HEK293 (cell line): Measurements from ENCODE around the gene ARPC1A.

Experiments
- CTCF ChIA-PET: fragments of 350-600 bp; formaldehyde crosslinking; extraction: SDS; loops from one replicate; lab custom pipeline; 2021; ENCODE audit warnings: antibody characterized with exemption; lab: Yijun Ruan, JAX
- POLR2A ChIA-PET: fragments of 300-600 bp; formaldehyde crosslinking; extraction: SDS; loops from one replicate; lab custom pipeline; 2020; ENCODE audit warnings: antibody characterized with exemption, inconsistent platforms; lab: Yijun Ruan, JAX
- H3K27ac ChIP-seq: fragments of 200-500 bp; sonication (Bioruptor generic); 2 replicates; pipeline ENCODE4 v1.5.1; 2014; ENCODE audit warnings: low read depth, low read length, control low read depth, inconsistent platforms; ENCODE audit errors: extremely low read depth
- H3K36me3 ChIP-seq, 2 experiments: fragments of 200-500 bp in 1 of 2; sonication (Bioruptor generic) in 1 of 2; 1 replicate in 1 of 2; 2 replicates in 1 of 2; pipeline ENCODE4 v1.5.1; 2014 to 2017; ENCODE audit warnings: inconsistent platforms in 2 of 2, low read length in 2 of 2; ENCODE audit not compliant: control insufficient read depth in 2 of 2, insufficient read depth in 1 of 2
- H3K4me1 ChIP-seq: fragments of 200-500 bp; sonication (Bioruptor generic); 2 replicates; pipeline ENCODE4 v1.5.1; 2014; ENCODE audit warnings: mild to moderate bottlenecking, low read length, inconsistent platforms; ENCODE audit not compliant: control insufficient read depth, insufficient read depth
- H3K4me3 ChIP-seq: 2 replicates; pipeline ENCODE4 v1.5.1; 2011; ENCODE audit warnings: low read depth, mild to moderate bottlenecking, control low read depth, low read length, moderate library complexity
- H3K9me3 ChIP-seq: fragments of 200-500 bp; sonication (Bioruptor generic); 2 replicates; pipeline ENCODE4 v1.5.1; 2014; ENCODE audit warnings: low read depth, low read length, inconsistent platforms; ENCODE audit not compliant: control insufficient read depth, insufficient read depth
- ATF2 ChIP-seq: fragments of 450-650 bp; formaldehyde crosslinking; IDR thresholded peaks from 2 replicates; pipeline ENCODE4 v1.5.1; 2016; ENCODE audit warnings: missing biosample characterization, missing genetic modification characterization, low read depth
- EGR2 ChIP-seq: fragments of 450-650 bp; formaldehyde crosslinking; IDR thresholded peaks from 2 replicates; pipeline ENCODE4 v1.5.1; 2016; ENCODE audit warnings: low read depth, missing biosample characterization, missing genetic modification characterization
- GLIS1 ChIP-seq: fragments of 450-650 bp; formaldehyde crosslinking; IDR thresholded peaks from 2 replicates; pipeline ENCODE4 v1.5.1; 2016; ENCODE audit warnings: missing biosample characterization, missing genetic modification characterization
- KLF1 ChIP-seq: fragments of 450-650 bp; formaldehyde crosslinking; IDR thresholded peaks from 2 replicates; pipeline ENCODE4 v1.5.1; 2016; ENCODE audit warnings: missing biosample characterization, missing genetic modification characterization
- OSR2 ChIP-seq: fragments of 450-650 bp; formaldehyde crosslinking; IDR thresholded peaks from 2 replicates; pipeline ENCODE4 v1.5.1; 2016; ENCODE audit warnings: missing biosample characterization, missing genetic modification characterization
- PATZ1 ChIP-seq: fragments of 450-650 bp; formaldehyde crosslinking; IDR thresholded peaks from 2 replicates; pipeline ENCODE4 v1.5.1; 2016; ENCODE audit warnings: missing biosample characterization, missing genetic modification characterization
- SP2 ChIP-seq: fragments of 450-650 bp; formaldehyde crosslinking; IDR thresholded peaks from 2 replicates; pipeline ENCODE4 v1.5.1; 2016; ENCODE audit warnings: missing biosample characterization, missing genetic modification characterization
- SP3 ChIP-seq: fragments of 450-650 bp; formaldehyde crosslinking; IDR thresholded peaks from 2 replicates; pipeline ENCODE4 v1.5.1; 2016; ENCODE audit warnings: missing biosample characterization, missing genetic modification characterization
- ZBTB17 ChIP-seq: fragments of 450-650 bp; formaldehyde crosslinking; IDR thresholded peaks from 2 replicates; pipeline ENCODE4 v1.5.1; 2016; ENCODE audit warnings: missing biosample characterization, missing genetic modification characterization
- ZFHX2 ChIP-seq: fragments of 450-650 bp; formaldehyde crosslinking; conservative IDR thresholded peaks from 2 replicates; pipeline ENCODE4 v1.5.1; 2016; ENCODE audit warnings: missing biosample characterization, missing genetic modification characterization
- ZNF175 ChIP-seq: fragments of 450-650 bp; formaldehyde crosslinking; IDR thresholded peaks from 2 replicates; pipeline ENCODE4 v1.5.1; 2016; ENCODE audit warnings: missing biosample characterization, missing genetic modification characterization
- ZNF214 ChIP-seq: fragments of 450-650 bp; formaldehyde crosslinking; IDR thresholded peaks from 2 replicates; pipeline ENCODE4 v1.5.1; 2017; ENCODE audit warnings: missing biosample characterization, mild to moderate bottlenecking, missing genetic modification characterization, borderline replicate concordance
- ZNF341 ChIP-seq: fragments of 450-650 bp; formaldehyde crosslinking; IDR thresholded peaks from 2 replicates; pipeline ENCODE4; 2016; ENCODE audit warnings: low read depth, missing biosample characterization, missing genetic modification characterization
- ZNF501 ChIP-seq: fragments of 450-650 bp; formaldehyde crosslinking; IDR thresholded peaks from 2 replicates; pipeline ENCODE4 v1.5.1; 2016; ENCODE audit warnings: missing biosample characterization, missing genetic modification characterization
- ZNF580 ChIP-seq: fragments of 450-650 bp; formaldehyde crosslinking; IDR thresholded peaks from 2 replicates; pipeline ENCODE4 v1.5.1; 2016; ENCODE audit warnings: missing biosample characterization, missing genetic modification characterization
- ZNF785 ChIP-seq: fragments of 450-650 bp; formaldehyde crosslinking; IDR thresholded peaks from 2 replicates; pipeline ENCODE4 v1.5.1; 2016; ENCODE audit warnings: missing biosample characterization, missing genetic modification characterization
- ZSCAN18 ChIP-seq: fragments of 450-650 bp; formaldehyde crosslinking; IDR thresholded peaks from 2 replicates; pipeline ENCODE4 v1.5.1; 2016; ENCODE audit warnings: missing biosample characterization, missing genetic modification characterization
- ZXDB ChIP-seq: fragments of 450-650 bp; formaldehyde crosslinking; IDR thresholded peaks from 2 replicates; pipeline ENCODE4 v1.5.1; 2016; ENCODE audit warnings: missing biosample characterization, missing genetic modification characterization
- TF ChIP-seq, protein P1 (sequence below): fragments of 450-650 bp; formaldehyde crosslinking; optimal IDR thresholded peaks from 2 replicates; pipeline ENCODE3; 2016; ENCODE audit warnings: missing biosample characterization, mild to moderate bottlenecking, missing genetic modification characterization
- TF ChIP-seq, protein P2 (sequence below): sonication (generic); formaldehyde crosslinking; IDR thresholded peaks from 2 replicates; pipeline ENCODE4 v1.8.1; 2022; ENCODE audit warnings: mild to moderate bottlenecking, moderate library complexity, missing genetic modification reagents
- TF ChIP-seq, protein P3 (sequence below): fragments of 450-650 bp; IDR thresholded peaks from 2 replicates; pipeline ENCODE4 v1.5.1; 2018; ENCODE audit warnings: missing biosample characterization, mild to moderate bottlenecking, missing genetic modification characterization
- TF ChIP-seq, protein P4 (sequence below): fragments of 450-650 bp; formaldehyde crosslinking; IDR thresholded peaks from 2 replicates; pipeline ENCODE4 v1.5.1; 2016; ENCODE audit warnings: missing biosample characterization, missing genetic modification characterization

The ARPC1A gene

GRCh38 chr7:99408379-99409191 is 82.9 kb downstream of the ARPC1A start, which contains the start of the genes BUD31 and PDAP1 (continued):
- TF ChIP-seq ZNF785 (tag by site-specific recombination) = peak; percentile 52; the same call in 1 of the 2 replicates
- TF ChIP-seq SP3 (tag by site-specific recombination) = peak; percentile 87
- TF ChIP-seq ZFHX2 (tag by site-specific recombination) = no peak; the same call in 1 of the 2 replicates
- TF ChIP-seq, protein P1, sequence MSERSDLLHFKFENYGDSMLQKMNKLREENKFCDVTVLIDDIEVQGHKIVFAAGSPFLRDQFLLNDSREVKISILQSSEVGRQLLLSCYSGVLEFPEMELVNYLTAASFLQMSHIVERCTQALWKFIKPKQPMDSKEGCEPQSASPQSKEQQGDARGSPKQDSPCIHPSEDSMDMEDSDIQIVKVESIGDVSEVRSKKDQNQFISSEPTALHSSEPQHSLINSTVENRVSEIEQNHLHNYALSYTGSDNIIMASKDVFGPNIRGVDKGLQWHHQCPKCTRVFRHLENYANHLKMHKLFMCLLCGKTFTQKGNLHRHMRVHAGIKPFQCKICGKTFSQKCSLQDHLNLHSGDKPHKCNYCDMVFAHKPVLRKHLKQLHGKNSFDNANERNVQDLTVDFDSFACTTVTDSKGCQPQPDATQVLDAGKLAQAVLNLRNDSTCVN (tag by site-specific recombination) = peak; percentile 58
- TF ChIP-seq ZNF501 = peak; percentile 92
- peak; percentile 91 for TF ChIP-seq ZXDB (tag by site-specific recombination)
- TF ChIP-seq PATZ1 (tag by site-specific recombination) = peak; percentile 15; the same call in 1 of the 2 replicates
- peak; percentile 55 for TF ChIP-seq ZNF341 (tag by site-specific recombination)
- peak; percentile 70 for TF ChIP-seq OSR2 (tag by site-specific recombination)
- peak; percentile 85 for TF ChIP-seq SP2
- TF ChIP-seq, protein P2, sequence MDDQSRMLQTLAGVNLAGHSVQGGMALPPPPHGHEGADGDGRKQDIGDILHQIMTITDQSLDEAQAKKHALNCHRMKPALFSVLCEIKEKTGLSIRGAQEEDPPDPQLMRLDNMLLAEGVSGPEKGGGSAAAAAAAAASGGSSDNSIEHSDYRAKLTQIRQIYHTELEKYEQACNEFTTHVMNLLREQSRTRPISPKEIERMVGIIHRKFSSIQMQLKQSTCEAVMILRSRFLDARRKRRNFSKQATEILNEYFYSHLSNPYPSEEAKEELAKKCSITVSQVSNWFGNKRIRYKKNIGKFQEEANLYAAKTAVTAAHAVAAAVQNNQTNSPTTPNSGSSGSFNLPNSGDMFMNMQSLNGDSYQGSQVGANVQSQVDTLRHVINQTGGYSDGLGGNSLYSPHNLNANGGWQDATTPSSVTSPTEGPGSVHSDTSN (CRISPR knock-in tag) = no peak
- TF ChIP-seq, protein P3, sequence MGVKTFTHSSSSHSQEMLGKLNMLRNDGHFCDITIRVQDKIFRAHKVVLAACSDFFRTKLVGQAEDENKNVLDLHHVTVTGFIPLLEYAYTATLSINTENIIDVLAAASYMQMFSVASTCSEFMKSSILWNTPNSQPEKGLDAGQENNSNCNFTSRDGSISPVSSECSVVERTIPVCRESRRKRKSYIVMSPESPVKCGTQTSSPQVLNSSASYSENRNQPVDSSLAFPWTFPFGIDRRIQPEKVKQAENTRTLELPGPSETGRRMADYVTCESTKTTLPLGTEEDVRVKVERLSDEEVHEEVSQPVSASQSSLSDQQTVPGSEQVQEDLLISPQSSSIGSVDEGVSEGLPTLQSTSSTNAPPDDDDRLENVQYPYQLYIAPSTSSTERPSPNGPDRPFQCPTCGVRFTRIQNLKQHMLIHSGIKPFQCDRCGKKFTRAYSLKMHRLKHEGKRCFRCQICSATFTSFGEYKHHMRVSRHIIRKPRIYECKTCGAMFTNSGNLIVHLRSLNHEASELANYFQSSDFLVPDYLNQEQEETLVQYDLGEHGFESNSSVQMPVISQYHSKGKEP (tag by site-specific recombination) = peak; percentile 12; the same call in 1 of the 2 replicates
- TF ChIP-seq, protein P4, sequence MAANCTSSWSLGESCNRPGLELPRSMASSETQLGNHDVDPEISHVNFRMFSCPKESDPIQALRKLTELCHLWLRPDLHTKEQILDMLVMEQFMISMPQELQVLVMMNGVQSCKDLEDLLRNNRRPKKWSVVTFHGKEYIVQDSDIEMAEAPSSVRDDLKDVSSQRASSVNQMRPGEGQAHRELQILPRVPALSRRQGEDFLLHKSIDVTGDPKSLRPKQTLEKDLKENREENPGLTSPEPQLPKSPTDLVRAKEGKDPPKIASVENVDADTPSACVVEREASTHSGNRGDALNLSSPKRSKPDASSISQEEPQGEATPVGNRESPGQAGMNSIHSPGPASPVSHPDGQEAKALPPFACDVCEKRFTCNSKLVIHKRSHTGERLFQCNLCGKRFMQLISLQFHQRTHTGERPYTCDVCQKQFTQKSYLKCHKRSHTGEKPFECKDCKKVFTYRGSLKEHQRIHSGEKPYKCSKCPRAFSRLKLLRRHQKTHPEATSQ = 0 out of 2 replicates have a peak, but pooled peaks have one; percentile 55
- TF ChIP-seq ZBTB17 (tag by site-specific recombination) = peak; percentile 92
- peak; percentile 96 for TF ChIP-seq ATF2 (tag by site-specific recombination)

GRCh38 chr7:99409192-99409572 is 83.5 kb downstream of the ARPC1A start:
- H3K9me3 ChIP-seq = no peaks in the 10 kb centered on the region
- H3K27ac ChIP-seq = peak overlapping the region; percentile 96
- H3K4me1 ChIP-seq = peaks cover 2% of the 10 kb centered on the region; the same call in 1 of the 2 replicates
- ChIA-PET POLR2A (interaction anchor here (0.6 to 3.3 kb wide), 16 partner anchors 8 to 660 kb away, joined by 3 to 36 read pairs (median 6); partner anchors contain the start of genes ARPC1A, ARPC1B, CPSF4 and PTCD1), CTCF (no interaction called here)
- peaks cover 37 to 52% of the 10 kb centered on the region in 2 experiments for H3K36me3 ChIP-seq
- H3K4me3 ChIP-seq = peak overlapping the region; percentile 92
- TF ChIP-seq ZNF580 (no peak), KLF1 (tag by site-specific recombination) (no peak), EGR2 (tag by site-specific recombination) (peak; percentile 47; the same call in 1 of the 2 replicates), ZNF214 (tag by site-specific recombination) (no peak), PATZ1 (tag by site-specific recombination) (no peak), ZNF175 (tag by site-specific recombination) (no peak), ZSCAN18 (tag by site-specific recombination) (no peak), GLIS1 (tag by site-specific recombination) (no peak)
